Retinal pigment epithelial cell (primary cell): ENCODE measurements around the gene PKNOX2.

Experiments used
- DNase-seq: peaks from one replicate; pipeline ENCODE4 v3.0.0-alpha.2; 2010; ENCODE audit warnings: low read depth
- H3K4me3 ChIP-seq: 2 replicates; pipeline ENCODE4 v1.5.1; 2011; ENCODE audit warnings: mild to moderate bottlenecking, low read length, control low read depth, moderate library complexity
- TF ChIP-seq, protein P1 (sequence below): conservative IDR thresholded peaks from 2 replicates; pipeline ENCODE4 v1.5.1; 2011; ENCODE audit warnings: low read depth, low read length, control low read depth, inconsistent platforms

The PKNOX2 gene, protein sequence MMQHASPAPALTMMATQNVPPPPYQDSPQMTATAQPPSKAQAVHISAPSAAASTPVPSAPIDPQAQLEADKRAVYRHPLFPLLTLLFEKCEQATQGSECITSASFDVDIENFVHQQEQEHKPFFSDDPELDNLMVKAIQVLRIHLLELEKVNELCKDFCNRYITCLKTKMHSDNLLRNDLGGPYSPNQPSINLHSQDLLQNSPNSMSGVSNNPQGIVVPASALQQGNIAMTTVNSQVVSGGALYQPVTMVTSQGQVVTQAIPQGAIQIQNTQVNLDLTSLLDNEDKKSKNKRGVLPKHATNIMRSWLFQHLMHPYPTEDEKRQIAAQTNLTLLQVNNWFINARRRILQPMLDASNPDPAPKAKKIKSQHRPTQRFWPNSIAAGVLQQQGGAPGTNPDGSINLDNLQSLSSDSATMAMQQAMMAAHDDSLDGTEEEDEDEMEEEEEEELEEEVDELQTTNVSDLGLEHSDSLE

DNA sequence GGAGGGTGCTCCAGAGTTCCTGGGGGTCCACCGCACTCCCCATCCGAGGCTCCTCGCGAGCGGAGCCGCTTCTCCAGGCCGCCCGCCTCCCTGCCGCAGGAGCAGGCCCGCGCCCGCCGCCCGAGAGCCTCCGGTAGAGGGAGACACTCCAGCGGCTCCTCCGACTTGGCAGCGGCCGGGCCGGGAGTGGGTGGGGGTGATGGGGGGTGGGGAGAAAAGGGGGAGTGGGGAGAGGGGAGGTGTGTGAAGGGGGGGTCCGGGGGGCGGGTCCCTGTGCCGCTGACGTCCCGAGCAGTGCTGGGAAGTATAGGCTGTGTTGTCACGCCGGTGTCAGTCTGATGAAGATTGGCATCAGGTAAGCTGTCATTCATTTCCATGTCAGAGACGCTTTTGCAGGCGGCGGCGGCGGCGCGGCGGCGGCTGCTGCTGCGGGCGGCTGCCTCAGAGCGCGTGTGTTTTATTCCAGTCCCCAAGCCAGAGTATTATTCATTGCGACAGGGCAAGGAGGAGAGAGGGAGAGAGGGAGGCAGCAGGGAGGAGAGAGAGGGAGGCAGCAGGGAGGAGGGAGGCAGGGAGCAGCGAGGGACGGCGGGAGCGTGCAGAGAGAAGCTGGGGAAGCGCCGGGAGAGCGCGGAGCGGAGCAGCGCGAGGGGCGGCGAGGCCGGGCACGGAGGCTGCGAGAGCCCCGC lies at the start of gene PKNOX2:
Gene PKNOX2 (plus strand): TSS at position 330 of the 689 bp plus-strand sequence. CDS start 186,555 bp downstream, outside the sequence.
- TF ChIP-seq, protein P1, sequence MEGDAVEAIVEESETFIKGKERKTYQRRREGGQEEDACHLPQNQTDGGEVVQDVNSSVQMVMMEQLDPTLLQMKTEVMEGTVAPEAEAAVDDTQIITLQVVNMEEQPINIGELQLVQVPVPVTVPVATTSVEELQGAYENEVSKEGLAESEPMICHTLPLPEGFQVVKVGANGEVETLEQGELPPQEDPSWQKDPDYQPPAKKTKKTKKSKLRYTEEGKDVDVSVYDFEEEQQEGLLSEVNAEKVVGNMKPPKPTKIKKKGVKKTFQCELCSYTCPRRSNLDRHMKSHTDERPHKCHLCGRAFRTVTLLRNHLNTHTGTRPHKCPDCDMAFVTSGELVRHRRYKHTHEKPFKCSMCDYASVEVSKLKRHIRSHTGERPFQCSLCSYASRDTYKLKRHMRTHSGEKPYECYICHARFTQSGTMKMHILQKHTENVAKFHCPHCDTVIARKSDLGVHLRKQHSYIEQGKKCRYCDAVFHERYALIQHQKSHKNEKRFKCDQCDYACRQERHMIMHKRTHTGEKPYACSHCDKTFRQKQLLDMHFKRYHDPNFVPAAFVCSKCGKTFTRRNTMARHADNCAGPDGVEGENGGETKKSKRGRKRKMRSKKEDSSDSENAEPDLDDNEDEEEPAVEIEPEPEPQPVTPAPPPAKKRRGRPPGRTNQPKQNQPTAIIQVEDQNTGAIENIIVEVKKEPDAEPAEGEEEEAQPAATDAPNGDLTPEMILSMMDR: peak; percentile 58
- peak within 1 kb of the TSS; percentile 60 for H3K4me3 ChIP-seq
- DNase-seq: no peak

DNA sequence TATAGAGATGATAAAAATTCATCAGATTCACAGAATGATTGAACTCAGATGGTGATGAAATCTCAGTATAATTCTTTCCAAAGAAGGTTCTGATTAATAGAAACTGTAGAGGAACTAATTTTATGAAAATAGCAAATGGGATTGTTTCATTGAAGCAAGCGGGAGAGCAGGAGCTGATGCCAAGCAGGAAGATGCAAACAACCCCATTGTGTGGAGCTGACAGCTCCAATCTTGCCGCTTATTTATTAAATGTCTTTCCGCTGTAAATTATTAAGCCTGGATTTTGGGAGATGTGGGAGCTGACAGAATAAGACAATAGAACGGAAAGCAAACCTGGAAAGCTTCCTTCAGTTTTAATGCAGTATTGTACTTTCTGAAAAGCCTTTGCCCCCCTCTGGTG lies 47.1 kb upstream of the PKNOX2 start:
- H3K4me3 ChIP-seq: no peak overlapping the region
- TF ChIP-seq, protein P1: no peak
- DNase-seq: no peak

DNA sequence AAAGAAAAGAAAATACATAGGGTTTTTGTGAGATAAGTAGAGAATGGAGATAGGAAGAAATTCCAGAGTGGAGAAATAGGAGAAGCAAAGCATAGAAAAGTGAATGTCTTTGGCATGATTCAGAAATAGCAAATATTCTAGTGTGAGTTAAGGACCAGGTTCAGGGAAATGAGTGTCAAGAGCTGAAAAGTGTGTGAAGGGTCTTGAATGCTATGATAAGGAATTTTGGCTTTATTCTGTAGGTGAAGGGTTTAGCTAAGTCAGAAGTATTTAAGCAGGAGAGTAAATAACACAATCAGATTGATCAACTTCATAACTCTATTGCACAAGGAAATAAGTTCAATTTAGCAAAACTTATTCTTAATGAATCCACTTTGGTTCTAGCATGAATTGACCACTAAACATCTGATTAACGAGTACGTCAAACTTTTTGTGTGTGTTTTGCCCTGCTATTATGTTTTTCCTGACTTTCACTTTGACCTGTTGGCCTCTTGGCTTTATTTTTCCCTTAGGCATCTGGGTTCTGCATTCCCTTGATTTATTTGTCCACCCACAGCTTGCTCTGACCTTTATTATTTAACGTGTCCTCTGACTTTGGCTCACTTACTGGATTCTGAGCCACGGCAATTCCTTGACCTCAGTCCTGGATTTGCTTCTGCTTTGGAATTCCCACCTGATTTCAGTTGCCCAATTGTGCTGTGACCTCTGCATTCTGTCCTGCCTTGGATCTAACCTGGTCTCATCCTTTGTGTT lies 41.2 kb upstream of the PKNOX2 start:
- H3K4me3 ChIP-seq: no peak overlapping the region
- no peak for DNase-seq
- TF ChIP-seq, protein P1: no peak

DNA sequence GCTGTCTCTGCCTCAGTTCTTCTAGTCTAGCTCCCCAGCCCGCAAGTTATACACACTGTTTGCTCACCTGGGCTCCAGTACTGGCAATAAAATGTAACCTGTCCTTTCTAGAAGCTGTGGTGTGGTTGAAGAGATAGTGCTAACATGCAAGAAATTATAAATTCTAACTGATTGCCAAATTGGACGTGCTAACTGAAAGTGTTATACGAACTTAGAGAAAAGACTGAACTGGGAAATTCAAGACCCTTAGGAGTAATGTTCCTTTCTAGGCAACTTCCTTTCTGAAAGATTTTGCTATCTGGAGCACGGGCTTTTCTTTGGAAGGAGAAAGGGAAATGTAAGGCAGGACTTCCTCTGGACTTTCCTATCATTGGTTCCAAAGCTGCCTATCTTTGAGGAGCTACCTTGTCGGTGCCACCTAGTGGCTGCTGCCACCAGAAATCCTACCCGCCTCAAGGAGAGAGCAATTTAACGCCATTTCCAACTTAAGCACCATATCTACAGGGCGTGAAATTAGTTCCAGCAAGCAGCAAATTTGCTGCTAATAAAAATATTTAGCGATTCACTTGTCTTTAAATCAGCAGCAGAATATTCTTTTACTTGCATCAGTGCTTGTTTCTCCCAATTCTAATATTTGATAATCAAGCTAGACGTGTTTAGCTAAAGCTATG lies 40.5 kb upstream of the PKNOX2 start:
- TF ChIP-seq, protein P1: peak; percentile 47
- peak; percentile 2 for DNase-seq

DNA sequence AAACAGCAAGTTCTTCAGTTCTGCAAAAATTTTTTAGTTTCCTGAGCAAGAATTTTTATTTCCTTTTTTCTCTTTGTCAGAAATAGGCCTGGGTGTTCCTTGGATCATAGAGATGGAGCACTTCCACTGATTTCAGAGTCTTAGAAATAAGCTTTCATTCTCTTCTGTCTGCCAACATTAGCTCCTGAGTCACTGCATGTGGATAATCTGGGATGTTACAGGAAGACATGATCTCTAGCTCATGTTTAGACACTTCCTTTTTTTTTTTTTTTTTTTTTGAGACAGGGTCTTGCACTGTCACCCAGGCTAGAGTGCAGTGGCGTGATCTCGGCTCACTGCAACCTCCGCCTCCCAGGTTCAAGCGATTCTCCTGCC lies 39.9 kb upstream of the PKNOX2 start:
- no peak for DNase-seq
- H3K4me3 ChIP-seq: no peak overlapping the region
- TF ChIP-seq, protein P1: no peak

More for the DNA sequence above, 40.5 kb upstream of the PKNOX2 start:
- no peak overlapping the region for H3K4me3 ChIP-seq

DNA sequence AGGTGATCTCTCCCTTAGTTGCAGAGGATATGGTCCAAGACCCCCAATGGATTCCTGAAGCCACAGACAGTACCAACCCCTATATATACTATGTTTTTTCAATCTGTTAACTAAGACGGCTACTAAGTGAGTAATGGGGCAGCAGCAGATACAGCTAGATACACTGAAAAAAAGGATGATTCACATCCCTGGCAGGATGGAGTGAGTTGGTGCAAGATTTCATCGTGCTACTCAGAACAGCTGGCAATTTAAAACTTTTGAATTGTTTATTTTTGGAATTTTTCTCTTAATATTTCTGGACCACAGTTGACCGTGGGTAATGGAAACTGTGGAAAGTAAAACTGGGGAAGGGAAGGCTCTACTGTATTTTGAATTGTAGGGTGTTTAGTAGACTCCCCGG lies 36.1 kb upstream of the PKNOX2 start:
- no peak for DNase-seq
- TF ChIP-seq, protein P1: no peak
- no peak overlapping the region for H3K4me3 ChIP-seq
